Fibroblast of the conjunctiva (primary cell): ENCODE data around the gene NDUFV3.
A peak's percentile ranks its signal among the peaks of the same experiment; 100 is the strongest.
"Not testable (repeated sequence)": the region's sequence is repeated elsewhere in the genome, so short reads cannot be mapped to it uniquely, and the experiment has no call there.

Experiments used
- DNase-seq: peaks from one replicate; pipeline ENCODE4 v3.0.0-alpha.2; 2010; ENCODE audit warnings: low read depth

The NDUFV3 gene

DNA sequence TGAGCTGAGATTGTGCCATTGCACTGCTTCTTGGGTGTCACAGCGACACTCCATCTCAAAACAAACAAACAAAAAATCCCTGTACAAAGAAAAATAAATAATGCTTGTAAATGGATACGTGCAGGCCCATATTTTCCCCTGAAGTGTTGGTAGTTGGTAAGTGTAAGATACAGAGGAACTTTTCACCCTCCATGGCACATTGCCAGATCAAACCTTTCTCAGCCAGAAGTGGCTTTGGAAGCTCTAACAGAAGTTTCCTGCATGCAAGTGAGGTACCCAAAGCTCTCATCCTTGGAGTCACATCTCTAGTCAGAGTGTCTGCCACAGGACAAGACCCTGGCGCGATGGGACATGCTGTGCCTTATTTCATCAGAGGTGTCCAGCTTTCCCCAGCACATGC lies 7.3 kb downstream of the NDUFV3 start:
- no peak for DNase-seq

DNA sequence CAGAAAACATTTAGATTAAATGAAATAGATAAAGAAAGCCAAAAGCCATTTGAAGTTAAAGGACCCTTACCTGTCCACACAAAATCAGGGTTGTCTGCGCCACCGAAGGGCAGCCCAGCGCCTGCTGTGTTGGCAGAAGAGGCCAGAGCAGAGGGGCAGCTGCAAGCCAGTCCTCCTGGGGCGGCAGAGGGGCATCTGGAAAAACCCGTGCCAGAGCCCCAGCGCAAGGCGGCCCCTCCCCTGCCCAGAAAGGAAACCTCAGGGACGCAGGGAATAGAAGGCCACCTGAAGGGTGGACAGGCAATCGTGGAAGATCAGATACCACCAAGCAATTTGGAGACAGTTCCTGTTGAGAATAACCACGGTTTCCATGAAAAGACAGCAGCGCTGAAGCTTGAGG lies 10.7 kb downstream of the NDUFV3 start:
- DNase-seq = no peak

DNA sequence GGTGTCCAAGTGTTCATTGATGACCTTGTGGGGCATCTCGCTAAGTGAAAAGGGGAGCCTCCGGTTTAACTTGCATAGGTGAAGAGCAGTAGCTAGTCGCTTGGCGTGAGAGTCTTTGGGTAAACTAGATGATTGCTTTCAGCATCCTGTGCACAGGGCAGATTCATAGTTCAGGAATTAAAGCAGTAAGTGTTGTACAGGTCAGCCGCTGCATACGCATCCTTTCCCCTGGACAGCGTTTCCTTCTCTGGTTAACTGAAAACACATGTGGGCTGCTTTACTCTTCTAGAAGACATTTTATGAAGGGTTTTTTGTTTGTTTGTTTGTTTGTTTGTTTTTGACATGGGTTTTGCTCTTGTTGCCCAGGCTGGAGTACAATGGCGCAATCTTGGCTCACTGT lies 12.1 kb downstream of the NDUFV3 start:
- no peak for DNase-seq

DNA sequence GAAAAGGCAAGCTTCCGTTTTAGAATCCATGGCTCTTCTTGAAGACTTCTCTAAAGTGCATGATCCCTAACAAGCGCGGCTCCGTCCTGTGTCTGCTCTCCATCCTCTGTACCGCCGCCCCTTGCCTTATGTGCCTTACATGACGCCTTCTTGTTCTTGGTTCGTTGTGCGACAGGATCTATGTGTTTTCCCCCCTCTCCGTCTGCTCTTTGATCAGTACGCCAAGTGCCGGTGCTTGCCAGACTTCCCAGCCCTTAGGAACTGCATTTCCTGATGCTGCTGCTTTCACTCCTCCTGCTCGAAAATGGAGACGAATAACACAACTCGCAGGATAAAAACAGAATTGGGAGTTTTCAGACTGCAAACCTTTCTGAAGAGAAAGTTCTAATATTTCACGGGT lies 13.1 kb downstream of the NDUFV3 start:
- no peak for DNase-seq

DNA sequence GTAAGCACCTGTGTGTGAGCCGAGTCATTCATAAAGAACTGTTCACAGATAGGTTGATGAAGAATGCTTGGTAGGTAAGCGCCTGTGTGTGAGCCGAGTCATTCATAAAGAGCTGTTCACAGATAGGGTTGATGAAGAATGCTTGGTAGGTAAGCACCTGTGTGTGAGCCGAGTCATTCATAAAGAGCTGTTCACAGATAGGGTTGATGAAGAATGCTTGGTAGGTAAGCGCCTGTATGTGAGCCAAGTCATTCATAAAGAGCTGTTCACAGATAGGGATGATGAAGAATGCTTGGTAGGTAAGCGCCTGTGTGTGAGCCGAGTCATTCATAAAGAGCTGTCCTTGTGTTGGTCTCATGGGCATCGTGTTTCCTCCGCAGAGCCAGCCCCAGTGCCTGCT lies 15.4 kb downstream of the NDUFV3 start:
- not testable (repeated sequence) for DNase-seq

DNA sequence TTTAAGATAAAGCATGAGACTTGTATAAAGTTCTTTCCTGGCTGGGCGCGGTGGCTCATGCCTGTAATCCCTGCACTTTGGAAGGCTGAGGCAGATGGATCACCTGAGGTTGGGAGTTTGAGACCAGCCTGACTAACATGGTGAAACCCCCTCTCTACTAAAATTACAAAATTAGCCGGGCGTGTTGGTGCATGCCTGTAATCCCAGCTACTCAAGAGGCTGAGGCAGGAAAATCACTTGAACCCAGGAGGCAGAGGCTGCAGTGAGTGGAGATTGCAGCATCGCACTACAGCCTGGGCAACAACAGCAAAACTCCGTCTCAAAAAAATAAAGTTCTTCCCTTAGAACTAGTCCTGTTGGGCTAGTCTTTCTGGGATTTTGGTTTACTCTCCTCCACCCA lies 18.8 kb downstream of the NDUFV3 start:
- DNase-seq = not testable (repeated sequence)

DNA sequence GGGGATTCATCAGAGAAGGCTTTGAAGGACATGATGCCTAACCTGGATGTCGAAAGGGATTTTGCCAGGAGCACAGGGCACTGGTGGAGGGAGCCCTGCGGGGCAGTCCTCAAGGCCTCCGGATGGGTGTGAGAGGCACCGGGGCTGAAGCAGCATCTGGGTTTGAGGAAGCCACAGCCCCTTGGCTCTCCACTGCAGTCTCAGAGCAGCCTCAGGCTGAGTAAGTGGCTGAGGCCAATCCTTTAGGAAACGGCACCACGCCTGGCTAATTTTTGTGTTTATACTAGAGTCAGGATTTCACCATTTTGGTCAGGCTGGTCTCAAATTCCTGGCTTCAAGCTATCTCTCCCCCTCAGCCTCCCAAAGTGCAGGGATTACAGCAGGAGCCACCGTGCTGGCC lies 20.4 kb downstream of the NDUFV3 start:
- DNase-seq = no peak

DNA sequence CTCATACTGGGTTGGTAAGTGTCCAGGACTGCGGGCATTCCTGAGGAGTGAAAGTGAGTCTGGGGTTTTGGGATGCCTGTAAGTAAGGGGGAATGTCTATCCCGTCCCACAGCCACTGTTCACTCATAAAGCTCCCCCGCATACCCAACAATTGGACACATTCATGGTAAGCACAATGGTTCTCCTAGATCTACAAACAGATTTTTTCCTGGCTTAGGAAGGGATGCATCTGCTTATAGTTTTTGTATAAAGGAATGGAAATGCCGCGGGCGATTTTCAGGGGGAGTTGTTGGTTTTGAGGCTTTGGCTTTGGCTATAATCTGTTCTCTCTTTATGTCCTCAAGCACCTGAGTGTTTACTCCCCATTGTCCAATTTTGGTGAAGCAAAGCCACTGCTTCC lies 25.2 kb downstream of the NDUFV3 start:
- no peak for DNase-seq

DNA sequence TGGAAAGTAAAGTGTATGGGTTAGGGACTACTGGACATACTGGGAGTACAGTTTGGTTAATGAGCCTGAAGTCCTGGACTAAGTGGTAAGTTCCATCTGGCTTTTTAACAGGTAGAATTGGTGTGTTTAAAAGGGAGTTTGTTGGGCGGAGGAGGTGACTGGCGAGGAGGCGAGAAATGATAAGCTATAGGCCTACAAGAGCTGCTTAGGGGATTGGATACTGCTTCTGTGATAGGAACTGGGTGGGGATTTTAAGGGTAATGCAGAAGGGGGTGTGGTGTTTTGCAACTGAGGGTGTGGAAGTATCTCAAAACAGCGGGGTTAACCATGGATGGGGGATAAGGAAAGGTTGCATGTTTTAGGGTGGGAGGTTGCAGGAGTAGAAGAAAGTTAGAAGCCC lies 28.8 kb downstream of the NDUFV3 start:
- no peak for DNase-seq

DNA sequence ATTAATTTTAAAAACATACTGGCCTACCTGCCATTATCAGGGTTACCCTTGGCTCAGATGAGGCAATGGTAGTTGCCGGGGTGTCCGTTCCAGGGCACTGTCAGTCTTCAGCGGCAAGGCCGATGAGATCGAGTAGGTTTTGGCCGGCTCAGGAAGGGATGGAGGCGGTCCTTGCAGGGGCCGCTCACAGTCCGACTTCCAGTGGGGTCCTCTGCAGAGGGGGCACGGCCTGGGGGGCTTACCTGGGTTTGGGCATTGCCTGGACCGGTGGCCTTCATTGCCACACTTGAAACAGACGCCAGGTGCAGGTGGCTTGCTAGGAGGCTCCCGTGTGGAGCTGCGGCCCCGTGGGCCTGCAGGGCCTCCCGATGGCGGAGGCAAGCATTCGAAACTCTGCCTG lies 29.8 kb downstream of the NDUFV3 start:
- no peak for DNase-seq

DNA sequence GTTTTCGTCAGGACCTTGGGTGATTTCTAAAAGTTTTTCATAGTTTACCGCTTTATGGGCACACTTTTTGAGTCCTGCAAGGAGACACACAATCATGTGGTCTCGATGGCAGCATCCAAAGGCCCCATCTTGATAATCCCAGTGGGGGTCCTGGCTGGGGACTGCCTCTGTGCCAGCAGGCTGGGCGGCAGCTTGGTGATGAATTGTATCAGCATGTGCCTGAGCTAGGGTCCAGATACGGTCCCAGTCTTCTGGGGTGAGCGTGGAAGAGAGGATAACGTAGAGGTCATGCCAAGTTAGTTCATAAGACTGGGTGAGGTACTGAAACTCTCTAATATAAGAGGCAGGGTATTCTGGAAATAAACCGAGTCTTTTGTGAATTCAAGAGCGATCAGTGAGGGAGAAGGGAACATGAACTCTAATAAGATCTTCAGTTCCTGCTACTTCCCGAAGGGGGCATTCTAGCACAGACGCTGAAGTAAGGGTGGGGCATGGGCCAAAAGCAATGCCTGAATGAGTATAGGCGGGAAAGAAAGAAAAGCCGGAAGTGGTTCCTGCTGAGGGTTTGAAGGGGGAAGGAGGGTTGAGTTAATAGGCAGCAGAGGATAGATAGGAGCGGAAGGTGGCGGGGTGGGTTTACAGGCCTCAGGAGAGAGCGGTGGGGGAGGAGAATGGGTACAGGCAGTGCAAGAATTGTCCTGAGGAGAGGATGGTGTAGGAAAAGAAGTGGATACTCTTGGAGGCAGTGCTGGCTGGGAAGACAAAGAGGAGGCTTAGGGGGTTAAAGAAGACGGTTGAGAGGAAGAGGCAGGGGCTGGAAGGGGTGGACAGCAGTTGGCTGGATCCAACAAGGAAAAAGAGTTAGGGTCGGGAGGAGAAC lies 30.7 kb downstream of the NDUFV3 start:
- DNase-seq = peak; percentile 85

DNA sequence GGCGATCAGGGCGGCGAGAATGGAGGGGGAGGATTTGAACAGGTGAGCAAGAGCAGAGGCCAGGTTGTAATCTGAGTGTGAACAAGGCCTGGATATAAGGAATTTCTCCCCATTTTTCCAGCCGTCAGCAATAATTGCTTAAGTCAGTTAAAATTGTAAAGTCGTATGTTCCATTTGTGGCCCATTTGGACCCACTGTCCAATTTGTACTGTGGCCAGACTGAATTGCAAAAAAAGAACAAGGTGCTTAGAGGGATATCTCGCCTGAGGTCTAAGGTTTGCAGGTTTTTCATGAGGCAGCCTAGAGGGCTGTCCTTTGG lies 31.3 kb downstream of the NDUFV3 start:
- DNase-seq = no peak

DNA sequence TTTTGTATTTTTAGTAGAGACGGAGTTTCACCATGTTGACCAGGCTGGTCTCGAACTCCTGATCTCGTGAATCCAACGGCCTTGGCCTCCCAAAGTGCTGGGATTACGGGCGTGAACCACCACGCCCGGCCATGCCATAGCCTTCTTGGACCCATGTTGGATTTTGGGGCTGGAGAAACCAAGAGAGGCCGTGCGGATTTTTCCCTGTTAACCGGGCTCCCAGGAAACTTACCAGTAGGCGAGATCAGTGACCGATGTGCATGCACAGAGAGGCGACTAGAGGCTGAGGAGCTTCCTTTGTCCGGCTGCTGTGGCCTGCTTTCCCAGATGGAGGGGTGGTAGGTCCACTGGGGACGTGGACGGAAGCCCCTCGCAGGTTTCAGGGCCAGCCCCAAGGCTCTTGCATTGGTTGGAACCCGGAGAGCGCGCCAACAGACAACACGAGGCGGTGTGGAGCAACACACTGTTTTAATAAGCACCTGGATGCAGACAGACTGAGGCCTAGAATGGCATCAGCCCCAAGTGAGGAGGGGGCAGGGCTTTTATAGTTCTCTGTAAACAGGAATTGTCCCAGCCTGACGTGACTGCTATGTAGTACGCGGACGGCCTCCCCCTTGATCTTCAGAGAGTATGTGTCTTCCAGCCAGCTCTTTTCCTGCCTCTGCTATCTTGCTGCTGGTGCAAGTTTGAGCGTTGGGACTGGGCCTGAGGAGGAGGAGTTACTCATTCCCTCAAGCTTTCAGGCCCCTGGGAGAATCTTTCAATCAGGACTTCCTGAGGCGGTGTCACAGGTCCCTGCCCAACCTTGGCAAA lies 32.2 kb downstream of the NDUFV3 start, which contains the start of gene ERVH48-1:
TSS of gene ERVH48-1 (minus strand) at position 517 of the 813 bp plus-strand sequence. CDS start 6,624 bp downstream, outside the sequence.
- no peak for DNase-seq

DNA sequence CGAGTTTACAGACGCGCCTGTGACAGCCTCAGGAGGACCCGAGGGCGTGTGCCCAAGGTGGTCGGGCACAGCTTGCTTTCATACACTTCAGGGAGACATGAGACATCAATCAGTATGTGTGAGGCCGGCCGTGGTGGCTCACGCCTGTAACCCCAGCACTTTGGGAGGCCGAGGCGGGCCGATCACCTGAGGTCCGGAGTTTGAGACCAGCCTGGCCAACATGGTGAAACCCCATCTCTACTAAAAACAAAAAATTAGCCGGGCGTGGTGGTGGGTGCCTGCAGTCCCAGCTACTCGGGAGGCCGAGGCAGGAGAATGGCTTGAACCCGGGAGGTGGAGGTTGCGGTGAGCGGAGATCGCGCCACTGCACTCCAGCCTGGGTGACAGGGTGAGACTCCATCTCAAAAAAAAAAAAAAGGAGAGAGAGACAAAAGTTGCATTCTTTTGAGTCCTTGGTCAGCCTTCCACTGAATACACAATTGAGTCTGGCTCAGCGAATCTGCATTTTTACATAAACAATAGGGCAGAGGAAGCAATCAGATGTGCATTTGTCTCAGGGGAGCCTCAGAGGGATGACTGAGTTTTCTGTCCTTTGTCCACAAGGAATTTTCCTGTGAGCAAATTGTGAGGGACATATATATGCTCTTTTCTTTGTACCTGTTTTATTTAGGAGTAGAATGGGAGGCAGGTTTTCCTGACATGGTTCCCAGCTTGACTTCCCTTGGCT lies 34.5 kb downstream of the NDUFV3 start:
- DNase-seq = not testable (repeated sequence)

DNA sequence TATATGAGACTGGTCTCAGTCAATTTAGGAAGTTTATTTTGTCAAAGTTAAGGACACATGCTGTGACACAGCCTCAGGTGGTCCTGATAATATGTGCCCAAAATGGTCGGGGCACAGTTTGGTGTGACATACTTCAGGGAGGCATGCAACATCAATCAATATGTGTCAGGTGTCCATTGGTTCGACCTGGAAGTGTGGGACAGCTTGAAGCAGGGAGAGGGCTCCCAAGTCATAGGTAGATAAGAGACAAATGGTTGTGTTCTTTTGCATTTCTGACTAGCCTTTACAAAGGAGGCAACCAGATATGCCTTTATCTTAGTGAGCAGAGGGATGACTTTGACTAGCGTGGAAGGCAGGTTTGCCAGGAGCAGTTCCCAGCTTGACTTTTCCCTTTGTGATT lies 36.9 kb downstream of the NDUFV3 start:
- DNase-seq = no peak

DNA sequence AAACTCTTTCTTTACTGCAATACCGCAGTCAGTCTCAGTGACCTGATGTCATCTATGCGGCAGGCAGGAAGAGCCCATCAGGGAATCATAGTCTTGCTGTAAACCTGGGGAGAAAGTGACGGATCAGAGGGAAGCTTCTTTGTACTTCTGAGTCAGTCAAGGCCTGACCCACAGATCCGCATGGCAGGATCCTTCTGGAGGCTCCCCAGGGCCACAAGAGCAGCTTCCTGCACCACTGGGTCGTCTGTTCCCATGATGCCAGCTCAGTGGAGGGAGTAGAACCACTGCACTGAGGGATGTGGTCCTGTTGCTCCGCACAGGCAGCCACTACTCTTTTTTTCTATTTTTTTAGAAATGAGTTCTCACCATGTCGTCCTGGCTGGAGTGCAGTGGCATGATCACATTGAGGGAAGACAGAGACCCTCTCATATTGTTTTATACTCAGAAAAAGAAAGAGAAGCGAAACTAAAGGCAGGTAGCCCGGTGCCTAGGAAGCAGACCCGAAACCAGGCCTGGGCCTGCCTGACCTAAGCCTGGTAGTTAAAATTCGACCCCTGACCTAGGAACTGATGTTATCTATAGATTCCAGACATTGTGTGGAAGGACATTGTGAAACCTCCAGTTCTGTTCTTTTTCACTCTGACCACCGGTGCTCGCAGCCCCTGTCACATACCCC lies 38.6 kb downstream of the NDUFV3 start:
- DNase-seq = no peak

DNA sequence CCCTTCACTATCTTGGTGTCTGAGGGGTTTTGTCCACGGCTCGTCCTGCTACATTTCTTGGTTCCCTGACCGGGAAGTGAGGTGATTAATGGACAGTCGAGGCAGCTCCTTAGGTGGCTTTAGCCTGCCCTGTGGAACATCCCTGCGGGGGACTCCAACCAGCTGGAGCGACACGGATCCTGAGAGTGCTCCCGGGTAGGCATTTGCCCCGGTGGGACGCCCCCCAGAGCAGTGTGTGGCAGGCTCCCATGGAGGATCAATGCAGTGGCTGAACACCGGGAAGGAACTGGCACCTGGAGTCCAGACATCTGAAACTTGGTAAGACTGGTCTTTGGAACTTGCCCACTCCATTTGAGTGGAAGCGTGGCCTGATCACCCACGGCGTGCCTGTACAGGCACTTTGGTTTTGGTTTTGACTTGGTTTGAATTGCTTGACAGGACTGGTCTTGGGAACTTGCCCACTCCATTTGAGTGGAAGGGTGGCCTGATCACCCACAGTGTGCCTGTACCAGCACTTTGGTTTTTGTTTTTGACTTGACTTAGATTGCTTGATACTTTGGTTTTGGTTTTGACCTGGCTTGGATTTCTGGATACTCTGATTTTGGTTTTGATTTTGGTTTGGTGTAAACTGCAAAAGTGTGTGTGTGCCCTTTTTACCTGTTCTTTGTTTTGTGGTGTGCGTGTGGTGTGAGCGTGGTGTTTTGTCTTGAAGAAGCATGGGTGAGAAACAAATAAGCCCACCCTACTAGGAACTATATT lies 39.4 kb downstream of the NDUFV3 start:
- DNase-seq = not testable (repeated sequence)

DNA sequence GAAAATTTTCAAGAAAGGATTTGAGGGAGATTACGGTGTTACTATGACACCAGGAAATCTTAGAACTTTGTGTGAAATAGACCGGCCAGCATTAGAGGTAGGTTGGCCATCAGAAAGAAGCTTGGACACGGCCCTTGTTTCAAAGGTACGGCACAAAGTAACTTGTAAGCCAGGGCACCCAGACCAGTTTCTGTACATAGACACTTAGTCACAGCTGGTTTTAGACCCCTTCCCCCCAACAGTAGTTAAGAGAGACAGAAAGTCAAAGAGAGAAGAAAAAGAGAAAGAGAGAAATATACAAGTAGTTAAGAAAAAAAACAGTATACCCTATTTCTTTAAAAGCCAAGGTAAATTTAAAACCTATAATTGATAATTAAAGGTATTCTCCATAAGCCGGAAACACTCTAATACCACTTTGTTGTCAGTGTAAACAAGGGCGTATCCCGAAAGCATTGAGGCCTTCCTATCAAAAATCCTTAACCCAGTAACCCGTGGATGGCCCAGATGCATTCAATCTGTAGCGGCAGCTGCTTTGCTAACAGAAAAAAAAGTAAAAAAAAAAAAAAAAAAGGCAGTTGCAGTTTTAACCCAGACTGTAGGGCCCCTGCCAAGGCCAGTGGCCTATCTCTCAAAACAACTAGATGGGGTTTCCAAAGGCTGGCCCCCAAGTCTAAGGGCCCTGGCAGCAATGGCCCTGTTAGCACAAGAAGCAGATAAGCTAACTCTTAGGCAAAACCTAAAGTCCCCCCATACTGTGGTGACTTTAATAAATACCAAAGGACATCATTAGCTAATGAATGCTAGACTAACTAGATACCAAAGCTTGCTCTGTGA lies 40.2 kb downstream of the NDUFV3 start:
- not testable (repeated sequence) for DNase-seq

DNA sequence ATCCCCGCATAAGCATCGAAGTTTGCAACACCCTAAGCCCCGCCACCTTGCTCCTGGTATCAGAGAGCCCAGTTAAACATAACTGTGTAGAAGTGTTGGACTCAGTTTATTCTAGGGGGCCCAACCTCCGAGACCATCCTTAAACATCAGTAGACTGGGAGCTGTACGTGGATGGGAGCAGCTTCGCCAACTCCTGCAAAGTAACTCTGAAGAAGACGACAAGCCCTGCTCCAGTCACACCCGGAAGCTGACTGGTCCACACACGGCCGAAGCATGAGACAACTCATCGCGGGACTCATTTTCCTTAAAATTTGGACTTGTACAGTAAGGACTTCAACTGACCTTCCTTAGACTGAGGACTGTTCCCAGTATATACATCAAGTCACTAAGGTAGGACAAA lies 40.9 kb downstream of the NDUFV3 start:
- not testable (repeated sequence) for DNase-seq

DNA sequence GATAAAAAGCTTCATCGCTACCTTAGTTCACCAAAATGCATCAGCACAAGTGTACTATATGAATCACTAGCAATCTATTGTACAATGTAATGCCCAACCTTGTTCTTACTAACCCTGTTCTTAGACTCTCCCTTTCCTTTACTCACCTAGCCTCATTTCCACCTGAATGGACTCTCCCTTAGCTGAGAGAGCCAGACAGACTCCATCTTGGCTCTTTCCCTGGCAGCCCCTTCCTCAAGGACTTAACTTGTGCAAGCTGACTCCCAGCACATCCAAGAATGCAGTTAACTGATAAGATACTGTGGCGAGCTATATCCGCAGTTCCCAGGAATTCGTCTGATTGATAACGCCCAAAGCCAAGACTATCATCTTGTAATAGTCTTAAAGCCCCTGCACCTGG lies 43.3 kb downstream of the NDUFV3 start:
- DNase-seq = not testable (repeated sequence)
